CD4-positive, alpha-beta T cell treated with Interleukin-10 for 1 hour (primary cell): ENCODE measurements around the gene IGF1.

Experiments
- DNase-seq: peaks from one replicate; pipeline ENCODE4 v3.0.0-alpha.2; 2020

IGF1 gene

GRCh38 chr12:102426599-102427542 lies 53.5 kb downstream of the IGF1 start:
- no peak for DNase-seq

- DNase-seq = no peak
Observed at GRCh38 chr12:102425109-102426039, 55.0 kb downstream of the IGF1 start.

- DNase-seq = no peak
Observed at GRCh38 chr12:102423462-102423861, 56.9 kb downstream of the IGF1 start.

- DNase-seq = peak; percentile 5
Observed at GRCh38 chr12:102421802-102422583, 58.4 kb downstream of the IGF1 start.

GRCh38 chr12:102419094-102419764 lies 61.1 kb downstream of the IGF1 start:
- no peak for DNase-seq

- no peak for DNase-seq
Observed at GRCh38 chr12:102417055-102417454, 63.3 kb downstream of the IGF1 start.

GRCh38 chr12:102415515-102415914 lies 64.8 kb downstream of the IGF1 start:
- no peak for DNase-seq

GRCh38 chr12:102413396-102413795 lies 67.0 kb downstream of the IGF1 start:
- no peak for DNase-seq

- DNase-seq = no peak
Observed at GRCh38 chr12:102410511-102410910, 69.9 kb downstream of the IGF1 start.

GRCh38 chr12:102408487-102409297 lies 71.7 kb downstream of the IGF1 start:
- DNase-seq = no peak

GRCh38 chr12:102407776-102408486 lies 72.4 kb downstream of the IGF1 start:
- DNase-seq = no peak

- DNase-seq = no peak
Observed at GRCh38 chr12:102406033-102406584, 74.3 kb downstream of the IGF1 start.

GRCh38 chr12:102401087-102401486 lies 79.3 kb downstream of the IGF1 start:
- no peak for DNase-seq

GRCh38 chr12:102399653-102400052 lies 80.7 kb downstream of the IGF1 start:
- DNase-seq = no peak

GRCh38 chr12:102396276-102396675 lies 84.1 kb downstream of the IGF1 start:
- DNase-seq = no peak

- no peak for DNase-seq
Observed at GRCh38 chr12:102394200-102394599, 86.2 kb downstream of the IGF1 start.

- no peak for DNase-seq
Observed at GRCh38 chr12:102390068-102390467, 90.3 kb downstream of the IGF1 start.

- no peak for DNase-seq
Observed at GRCh38 chr12:102388469-102388868, 91.9 kb downstream of the IGF1 start.

- DNase-seq = no peak
Observed at GRCh38 chr12:102385343-102385742, 95.0 kb downstream of the IGF1 start.
